Measurements from ENCODE around the gene ARL6IP5. TPM values are rescaled to one million over a fixed set of nuclear protein-coding genes. Genes with fewer than 3 reads are reported as not detected.

Gene ARL6IP5
- total and polyA plus RNA-seq, 7 experiments from 2014 or later: 75.8 to 457 (median 124) TPM

GRCh38 chr3:69104586-69104985, 19.8 kb downstream of the ARL6IP5 start:
- ATAC-seq (no peak), DNase-seq (no peak)
- Mint-ChIP-seq H3K4me3 (peak overlapping the region in 1 of 10 donors; percentile 35), H3K27me3 (no peaks in the 10 kb centered on the region), H3K4me1 (peaks cover 21 to 60% (median 44%) of the 10 kb centered on the region in 7 donors), H3K27ac (peak overlapping the region in 7 of 9 donors; percentile 29 to 78 (median 44)), H3K9me3 (no peaks in the 10 kb centered on the region), H3K36me3 (peaks cover 15 to 38% (median 25%) of the 10 kb centered on the region in 5 donors)
- POLR2A ChIA-PET: interaction anchor here (1.3 to 1.8 kb wide), 2 partner anchors 13 to 20 kb away, joined by 3 to 7 read pairs; partner anchors contain the start of gene ARL6IP5
- H3K36me3 ChIP-seq (ENCODE audit: control insufficient read depth in 2 of 3, insufficient read depth in 3 of 3, low read length in 3 of 3): peaks cover 8 to 44% (median 25%) of the 10 kb centered on the region in 3 experiments
- no peak overlapping the region for H3K4me3 ChIP-seq (ENCODE audit: low read length)
- H3K27me3 ChIP-seq (ENCODE audit: control insufficient read depth in 2 of 2, insufficient read depth in 2 of 2, low read length in 2 of 2): no peaks in the 10 kb centered on the region
- CTCF ChIA-PET: interaction anchor here (6.5 kb wide), 1 partner anchor 16 kb away, joined by 29 read pairs; the partner anchor contains the start of gene LMOD3
- intact Hi-C loops (cut with micrococcal nuclease): loop anchor here in 1 of 2 donors (1.0 kb wide), 1 partner anchor 12 kb away; no protein-coding TSS in a partner anchor
- peaks cover 4 to 10% of the 10 kb centered on the region in 2 donors for H3K4me1 ChIP-seq (ENCODE audit: control insufficient read depth in 2 of 2, insufficient read depth in 2 of 2, low read length in 2 of 2)
- H3K27ac ChIP-seq (ENCODE audit: low read depth, low read length): no peak overlapping the region
- H3K9me3 ChIP-seq (ENCODE audit: control insufficient read depth in 2 of 3, low read length in 3 of 3): no peaks in the 10 kb centered on the region

GRCh38 chr3:69105320-69105719, 20.6 kb downstream of the ARL6IP5 start:
- H3K36me3 Mint-ChIP-seq: peaks cover 15 to 32% (median 20%) of the 10 kb centered on the region in 5 donors
- Histone ChIP-seq H3K27me3 (ENCODE audit: control insufficient read depth in 2 of 2, insufficient read depth in 2 of 2, low read length in 2 of 2) (no peaks in the 10 kb centered on the region), H3K9me3 (ENCODE audit: control insufficient read depth in 2 of 3, low read length in 3 of 3) (no peaks in the 10 kb centered on the region), H3K36me3 (ENCODE audit: control insufficient read depth in 2 of 3, insufficient read depth in 3 of 3, low read length in 3 of 3) (peaks cover 8 to 44% (median 25%) of the 10 kb centered on the region in 3 experiments), H3K27ac (ENCODE audit: low read depth, low read length) (no peak overlapping the region), H3K4me1 (ENCODE audit: control insufficient read depth in 2 of 2, insufficient read depth in 2 of 2, low read length in 2 of 2) (peaks cover 4 to 10% of the 10 kb centered on the region in 2 donors), H3K4me3 (ENCODE audit: low read length) (no peak overlapping the region)
- DNase-seq (no peak), ATAC-seq (no peak)
- H3K4me3 Mint-ChIP-seq: no peak overlapping the region
- no peaks in the 10 kb centered on the region for H3K9me3 Mint-ChIP-seq
- ChIA-PET CTCF (interaction anchor here (6.5 kb wide), 1 partner anchor 15 kb away, joined by 29 read pairs; the partner anchor contains the start of gene LMOD3), POLR2A (interaction anchor here (0.7 to 1.8 kb wide), 2 partner anchors 13 to 19 kb away, joined by 4 to 7 read pairs; no protein-coding TSS in a partner anchor)
- peaks cover 14 to 54% (median 37%) of the 10 kb centered on the region in 7 donors for H3K4me1 Mint-ChIP-seq
- peak overlapping the region in 3 of 9 donors; percentile 34 to 66 (median 49) for H3K27ac Mint-ChIP-seq
- intact Hi-C loops (cut with micrococcal nuclease): no loop called here
- H3K27me3 Mint-ChIP-seq: no peaks in the 10 kb centered on the region

- peaks cover 6 to 21% (median 14%) of the 10 kb centered on the region in 5 donors for H3K36me3 Mint-ChIP-seq
- ChIA-PET POLR2A (no interaction called here), CTCF (interaction anchor here (6.5 kb wide), 1 partner anchor 13 kb away, joined by 29 read pairs; the partner anchor contains the start of gene LMOD3)
- DNase-seq (no peak), ATAC-seq (no peak)
- H3K36me3 ChIP-seq (ENCODE audit: control insufficient read depth in 2 of 3, insufficient read depth in 3 of 3, low read length in 3 of 3): peaks cover 4 to 27% (median 21%) of the 10 kb centered on the region in 3 experiments
- H3K9me3 Mint-ChIP-seq: no peaks in the 10 kb centered on the region
- H3K4me3 Mint-ChIP-seq: no peak overlapping the region
- H3K4me3 ChIP-seq (ENCODE audit: low read length): no peak overlapping the region
- H3K27ac ChIP-seq (ENCODE audit: low read depth, low read length): no peak overlapping the region
- intact Hi-C loops (cut with micrococcal nuclease): no loop called here
- no peaks in the 10 kb centered on the region for H3K4me1 ChIP-seq (ENCODE audit: control insufficient read depth in 2 of 2, insufficient read depth in 2 of 2, low read length in 2 of 2)
- no peaks in the 10 kb centered on the region for H3K9me3 ChIP-seq (ENCODE audit: control insufficient read depth in 2 of 3, low read length in 3 of 3)
- H3K27me3 Mint-ChIP-seq: no peaks in the 10 kb centered on the region
- peak overlapping the region in 8 of 9 donors; percentile 0 to 59 (median 34) for H3K27ac Mint-ChIP-seq
- peaks cover 12 to 33% (median 25%) of the 10 kb centered on the region in 7 donors for H3K4me1 Mint-ChIP-seq
- no peaks in the 10 kb centered on the region for H3K27me3 ChIP-seq (ENCODE audit: control insufficient read depth in 2 of 2, insufficient read depth in 2 of 2, low read length in 2 of 2)
These were observed 23.1 kb downstream of the ARL6IP5 start for GRCh38 chr3:69107841-69108240.

- H3K36me3 Mint-ChIP-seq: peaks cover 6 to 18% (median 7%) of the 10 kb centered on the region in 5 donors
- Histone ChIP-seq H3K4me1 (ENCODE audit: control insufficient read depth in 2 of 2, insufficient read depth in 2 of 2, low read length in 2 of 2) (no peaks in the 10 kb centered on the region), H3K4me3 (ENCODE audit: low read length) (no peak overlapping the region)
These were observed 24.1 kb downstream of the ARL6IP5 start for GRCh38 chr3:69108811-69109210.

DNA sequence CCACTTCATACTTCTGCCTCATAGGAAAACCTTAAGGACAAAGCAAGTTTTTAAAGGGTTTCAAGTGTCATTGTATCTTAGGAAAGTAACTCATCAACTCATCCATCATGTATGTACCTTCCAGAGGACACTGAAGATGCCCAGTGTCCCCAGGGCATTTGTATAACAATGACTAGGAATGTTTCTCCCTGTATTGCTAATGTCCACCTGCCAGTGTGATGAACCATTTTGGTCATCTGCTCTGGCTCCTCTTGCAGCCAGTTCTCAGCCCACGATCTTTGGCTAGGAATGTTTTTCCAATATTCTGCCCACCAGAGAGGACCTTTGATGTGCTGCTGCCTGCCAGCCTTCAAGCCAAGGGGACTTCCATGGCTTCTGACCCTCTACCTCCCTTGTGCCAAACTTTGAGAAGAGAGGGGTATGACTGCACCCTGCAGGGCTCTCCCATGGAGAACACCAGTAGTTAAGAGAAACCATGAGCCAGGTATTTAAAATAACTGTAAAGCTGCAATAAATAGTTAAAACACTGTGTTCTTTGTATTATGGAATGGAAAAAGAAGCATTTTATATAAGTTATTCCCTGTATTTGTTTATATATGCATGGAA, 26.3 kb downstream of the ARL6IP5 start:
- H3K4me1 Mint-ChIP-seq: peaks cover 4 to 18% (median 9%) of the 10 kb centered on the region in 7 donors
- CTCF ChIA-PET: interaction anchor here (6.5 kb wide), 1 partner anchor 10 kb away, joined by 29 read pairs; the partner anchor contains the start of gene LMOD3
- no peak overlapping the region for H3K4me3 Mint-ChIP-seq

More at GRCh38 chr3:69108811-69109210, 24.1 kb downstream of the ARL6IP5 start:
- Mint-ChIP-seq H3K27ac (peak overlapping the region in 5 of 9 donors; percentile 15 to 62 (median 36)), H3K4me1 (peaks cover 13 to 26% (median 17%) of the 10 kb centered on the region in 7 donors), H3K27me3 (no peaks in the 10 kb centered on the region), H3K9me3 (no peaks in the 10 kb centered on the region), H3K4me3 (no peak overlapping the region)
- Histone ChIP-seq H3K36me3 (ENCODE audit: control insufficient read depth in 2 of 3, insufficient read depth in 3 of 3, low read length in 3 of 3) (peaks cover 4 to 19% (median 14%) of the 10 kb centered on the region in 3 experiments), H3K9me3 (ENCODE audit: control insufficient read depth in 2 of 3, low read length in 3 of 3) (no peaks in the 10 kb centered on the region), H3K27ac (ENCODE audit: low read depth, low read length) (no peak overlapping the region), H3K27me3 (ENCODE audit: control insufficient read depth in 2 of 2, insufficient read depth in 2 of 2, low read length in 2 of 2) (no peaks in the 10 kb centered on the region)
- intact Hi-C loops (cut with micrococcal nuclease): no loop called here
- ChIA-PET POLR2A (interaction anchor here (0.5 kb wide), 1 partner anchor 15 kb away, joined by 3 read pairs; no protein-coding TSS in a partner anchor), CTCF (interaction anchor here (6.5 kb wide), 1 partner anchor 12 kb away, joined by 29 read pairs; the partner anchor contains the start of gene LMOD3)
- no peak for DNase-seq
- no peak for ATAC-seq

DNA sequence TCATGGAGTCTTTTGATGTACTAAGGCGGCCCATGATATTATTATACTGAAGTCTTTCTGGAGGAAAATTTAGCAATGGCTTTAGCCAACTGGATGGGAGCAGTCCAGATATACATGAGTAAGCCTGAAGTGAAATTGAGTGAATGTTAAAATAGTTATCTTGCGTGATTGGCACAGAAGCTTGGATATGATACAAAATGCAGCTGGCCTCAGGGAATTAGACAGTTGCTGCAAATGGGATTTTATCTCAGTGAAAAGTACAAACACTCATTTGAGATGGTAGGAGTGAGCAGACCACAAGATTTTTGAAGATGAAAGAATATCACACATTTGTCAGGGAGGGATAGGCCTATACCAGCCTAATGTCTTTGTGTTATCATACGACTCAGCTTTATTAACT, 28.8 kb downstream of the ARL6IP5 start:
- no peaks in the 10 kb centered on the region for H3K36me3 Mint-ChIP-seq
- ATAC-seq: no peak
- H3K27ac ChIP-seq (ENCODE audit: low read depth, low read length): no peak overlapping the region
- intact Hi-C loops (cut with micrococcal nuclease): no loop called here
- H3K27ac Mint-ChIP-seq: peak overlapping the region in 1 of 9 donors; percentile 36
- H3K27me3 ChIP-seq (ENCODE audit: control insufficient read depth in 2 of 2, insufficient read depth in 2 of 2, low read length in 2 of 2): no peaks in the 10 kb centered on the region
- H3K27me3 Mint-ChIP-seq: no peaks in the 10 kb centered on the region
- H3K9me3 ChIP-seq (ENCODE audit: control insufficient read depth in 2 of 3, low read length in 3 of 3): no peaks in the 10 kb centered on the region
- ChIA-PET POLR2A (interaction anchor here (1.5 kb wide), 1 partner anchor 21 kb away, joined by 4 read pairs; no protein-coding TSS in a partner anchor), CTCF (interaction anchor here (1.4 kb wide), 1 partner anchor 12 kb away, joined by 4 read pairs; no protein-coding TSS in a partner anchor)
- no peaks in the 10 kb centered on the region for H3K36me3 ChIP-seq (ENCODE audit: control insufficient read depth in 2 of 3, insufficient read depth in 3 of 3, low read length in 3 of 3)
- H3K4me3 ChIP-seq (ENCODE audit: low read length): no peak overlapping the region
- no peaks in the 10 kb centered on the region for H3K4me1 ChIP-seq (ENCODE audit: control insufficient read depth in 2 of 2, insufficient read depth in 2 of 2, low read length in 2 of 2)
- peaks cover 0 to 18% (median 5%) of the 10 kb centered on the region in 7 donors for H3K4me1 Mint-ChIP-seq
- DNase-seq: no peak
- H3K9me3 Mint-ChIP-seq: no peaks in the 10 kb centered on the region
- no peak overlapping the region for H3K4me3 Mint-ChIP-seq

More for the DNA sequence above, 26.3 kb downstream of the ARL6IP5 start:
- intact Hi-C loops (cut with micrococcal nuclease): no loop called here
- Histone ChIP-seq H3K36me3 (ENCODE audit: control insufficient read depth in 2 of 3, insufficient read depth in 3 of 3, low read length in 3 of 3) (peaks cover 0 to 2% (median under 1%) of the 10 kb centered on the region in 3 experiments), H3K27ac (ENCODE audit: low read depth, low read length) (no peak overlapping the region), H3K27me3 (ENCODE audit: control insufficient read depth in 2 of 2, insufficient read depth in 2 of 2, low read length in 2 of 2) (no peaks in the 10 kb centered on the region), H3K9me3 (ENCODE audit: control insufficient read depth in 2 of 3, low read length in 3 of 3) (no peaks in the 10 kb centered on the region), H3K4me3 (ENCODE audit: low read length) (no peak overlapping the region), H3K4me1 (ENCODE audit: control insufficient read depth in 2 of 2, insufficient read depth in 2 of 2, low read length in 2 of 2) (no peaks in the 10 kb centered on the region)
- Mint-ChIP-seq H3K27me3 (no peaks in the 10 kb centered on the region), H3K9me3 (no peaks in the 10 kb centered on the region), H3K27ac (peak overlapping the region in 3 of 9 donors; percentile 17 to 75 (median 22)), H3K36me3 (peaks cover 0 to 5% (median 0%) of the 10 kb centered on the region in 5 donors)
- DNase-seq: no peak
- ATAC-seq: no peak
- POLR2A ChIA-PET: interaction anchor here (1.2 kb wide), 1 partner anchor 9 kb away, joined by 4 read pairs; no protein-coding TSS in a partner anchor

All from naive thymus-derived CD4-positive, alpha-beta T cell (primary cell).